ENCODE measurements around the gene FBXO22.

DNA sequence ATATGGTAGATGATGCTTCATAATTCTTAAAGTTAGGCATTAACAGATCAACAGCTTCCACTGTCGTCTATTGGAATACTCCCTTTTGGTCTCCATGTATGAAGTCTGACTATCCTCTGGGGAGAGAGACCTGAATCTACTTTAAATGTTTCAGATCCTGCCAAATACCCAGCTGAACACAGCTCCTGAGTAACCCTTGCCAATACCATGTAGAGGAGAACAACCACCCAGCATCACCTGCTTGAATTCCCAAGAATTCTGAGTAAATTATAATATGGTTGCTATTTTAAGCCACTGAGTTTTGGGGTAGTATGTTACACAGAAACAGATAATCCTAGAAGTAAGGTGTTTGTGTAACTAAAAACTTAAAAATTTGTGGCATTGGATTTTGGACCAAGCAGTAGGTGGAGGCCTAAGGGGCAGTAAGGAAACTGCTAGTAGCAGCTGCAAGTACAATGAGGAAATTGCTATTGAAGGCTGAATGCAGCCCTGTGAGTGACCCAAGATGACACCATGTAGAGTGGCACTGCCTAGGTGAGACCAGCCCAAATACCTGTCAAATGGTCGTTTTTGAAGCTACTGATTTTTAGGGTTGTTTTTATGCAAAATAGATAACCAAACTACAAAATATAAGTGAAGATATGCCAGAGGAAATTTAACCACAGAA is 77.6 kb downstream of the FBXO22 start:
- TF ChIP-seq POLR2A (IDR thresholded peaks at IDR 0.05), result no peak
- no peak for TF ChIP-seq CTCF (IDR thresholded peaks at IDR 0.05)
